NT2/D1 (cell line): ENCODE results near the gene KCNK6.
"Not testable (repeated sequence)": the region's sequence is repeated elsewhere in the genome, so short reads cannot be mapped to it uniquely, and the experiment has no call there.

Source experiments
- DNase-seq: peaks from one replicate; pipeline ENCODE4 v3.0.0-alpha.2; 2011; ENCODE audit warnings: low read depth, low spot score
- H3K27me3 ChIP-seq: 2 replicates; pipeline ENCODE4 v1.6.0; 2011; ENCODE audit warnings: mild to moderate bottlenecking; ENCODE audit not compliant: insufficient read length, insufficient read depth
- H3K36me3 ChIP-seq: 2 replicates; pipeline ENCODE4 v1.6.1; 2011; ENCODE audit warnings: mild to moderate bottlenecking, low read length, mixed read lengths; ENCODE audit not compliant: insufficient read depth, insufficient read length
- H3K4me1 ChIP-seq: 2 replicates; pipeline ENCODE4 v1.5.1; 2011; ENCODE audit not compliant: insufficient read depth, insufficient read length
- H3K4me3 ChIP-seq: 2 replicates; pipeline ENCODE4 v1.5.1; 2011; ENCODE audit warnings: low read depth; ENCODE audit not compliant: insufficient read length
- H3K9ac ChIP-seq: 2 replicates; pipeline ENCODE4 v1.6.0; 2011; ENCODE audit warnings: low read depth; ENCODE audit not compliant: insufficient read length
- H3K9me3 ChIP-seq: 2 replicates; pipeline ENCODE4 v1.5.1; 2011; ENCODE audit warnings: mild to moderate bottlenecking, low read length; ENCODE audit not compliant: insufficient read depth
- SUZ12 ChIP-seq: IDR thresholded peaks from 2 replicates; pipeline ENCODE4 v1.6.1; 2011; ENCODE audit not compliant: insufficient read length, insufficient read depth; ENCODE audit errors: extremely low read depth
- YY1 ChIP-seq: IDR thresholded peaks from 2 replicates; pipeline ENCODE4 v1.6.1; 2011; ENCODE audit not compliant: insufficient read length, insufficient read depth
- ZNF274 ChIP-seq: IDR thresholded peaks from 2 replicates; pipeline ENCODE4 v1.6.1; 2011; ENCODE audit warnings: mild to moderate bottlenecking, low read depth, low read length

The KCNK6 gene

GRCh38 chr19:38326591-38326990 is 6.9 kb downstream of the KCNK6 start:
- H3K4me1 ChIP-seq: peaks cover 2% of the 10 kb centered on the region
- H3K9ac ChIP-seq: no peak overlapping the region
- no peak overlapping the region for H3K4me3 ChIP-seq
- H3K36me3 ChIP-seq: peaks cover 7% of the 10 kb centered on the region
- H3K27me3 ChIP-seq: peaks cover 7% of the 10 kb centered on the region
- DNase-seq: no peak
- no peaks in the 10 kb centered on the region for H3K9me3 ChIP-seq
- no peak for TF ChIP-seq ZNF274

- Histone ChIP-seq H3K27me3 (no peaks in the 10 kb centered on the region), H3K4me3 (no peak overlapping the region), H3K9ac (no peak overlapping the region), H3K36me3 (peaks cover 7% of the 10 kb centered on the region), H3K4me1 (no peaks in the 10 kb centered on the region), H3K9me3 (no peaks in the 10 kb centered on the region)
- no peak for DNase-seq
- no peak for TF ChIP-seq ZNF274
- TF ChIP-seq YY1: no peak
- no peak for TF ChIP-seq SUZ12
These were observed 10.0 kb downstream of the KCNK6 start for GRCh38 chr19:38329651-38330050.

GRCh38 chr19:38331728-38332127 is 12.1 kb downstream of the KCNK6 start:
- no peaks in the 10 kb centered on the region for H3K4me1 ChIP-seq
- H3K36me3 ChIP-seq: peaks cover 7% of the 10 kb centered on the region
- no peak overlapping the region for H3K9ac ChIP-seq
- H3K4me3 ChIP-seq: no peak overlapping the region
- H3K27me3 ChIP-seq: no peaks in the 10 kb centered on the region
- TF ChIP-seq ZNF274 (no peak), SUZ12 (no peak), YY1 (no peak)
- DNase-seq: no peak
- H3K9me3 ChIP-seq: no peaks in the 10 kb centered on the region

- no peak for TF ChIP-seq SUZ12
- TF ChIP-seq YY1: no peak
- TF ChIP-seq ZNF274: no peak
- no peaks in the 10 kb centered on the region for H3K36me3 ChIP-seq
- H3K4me1 ChIP-seq: peaks cover 3% of the 10 kb centered on the region
- H3K9ac ChIP-seq: no peak overlapping the region
- H3K4me3 ChIP-seq: no peak overlapping the region
- no peaks in the 10 kb centered on the region for H3K27me3 ChIP-seq
- no peaks in the 10 kb centered on the region for H3K9me3 ChIP-seq
- DNase-seq: no peak
These were observed 13.6 kb downstream of the KCNK6 start for GRCh38 chr19:38333245-38333644.

- H3K4me1 ChIP-seq: peaks cover 3% of the 10 kb centered on the region
- H3K27me3 ChIP-seq: no peaks in the 10 kb centered on the region
- no peaks in the 10 kb centered on the region for H3K9me3 ChIP-seq
- no peak for TF ChIP-seq YY1
- TF ChIP-seq ZNF274: no peak
- no peak for TF ChIP-seq SUZ12
- H3K36me3 ChIP-seq: no peaks in the 10 kb centered on the region
- peak overlapping the region; percentile 46 for H3K4me3 ChIP-seq
- DNase-seq: peak; percentile 73
- H3K9ac ChIP-seq: peak overlapping the region; percentile 61
These were observed 16.4 kb downstream of the KCNK6 start for GRCh38 chr19:38335949-38336637.

- H3K27me3 ChIP-seq: no peaks in the 10 kb centered on the region
- DNase-seq: peak; percentile 81
- peak overlapping the region; percentile 81 for H3K9ac ChIP-seq
- no peaks in the 10 kb centered on the region for H3K36me3 ChIP-seq
- no peak for TF ChIP-seq YY1
- no peak for TF ChIP-seq ZNF274
- TF ChIP-seq SUZ12: no peak
- H3K4me3 ChIP-seq: peak overlapping the region; percentile 47
- no peaks in the 10 kb centered on the region for H3K9me3 ChIP-seq
- peaks cover 3% of the 10 kb centered on the region for H3K4me1 ChIP-seq
These were observed 17.2 kb downstream of the KCNK6 start for GRCh38 chr19:38336638-38337359.

- H3K4me3 ChIP-seq: peak overlapping the region; percentile 47
- H3K36me3 ChIP-seq: no peaks in the 10 kb centered on the region
- H3K27me3 ChIP-seq: no peaks in the 10 kb centered on the region
- H3K9ac ChIP-seq: peak overlapping the region; percentile 81
- peaks cover 3% of the 10 kb centered on the region for H3K4me1 ChIP-seq
- TF ChIP-seq SUZ12 (no peak), ZNF274 (no peak), YY1 (no peak)
- no peak for DNase-seq
- no peaks in the 10 kb centered on the region for H3K9me3 ChIP-seq
These were observed 17.7 kb downstream of the KCNK6 start for GRCh38 chr19:38337360-38337653.

- H3K27me3 ChIP-seq, H3K9me3 ChIP-seq, H3K9ac ChIP-seq, H3K36me3 ChIP-seq, H3K4me3 ChIP-seq, DNase-seq, H3K4me1 ChIP-seq: not testable (repeated sequence)
These were observed 19.4 kb downstream of the KCNK6 start for GRCh38 chr19:38339011-38339410.
